ENCODE results near the gene PPME1. TPM values are rescaled to one million over a fixed set of nuclear protein-coding genes. Genes with fewer than 3 reads are reported as not detected.

Gene PPME1
- total RNA-seq, 1 experiment from 2014 or later: 81.0 TPM

GRCh38 chr11:74248469-74248868 is 77.4 kb downstream of the PPME1 start:
- POLR2A ChIA-PET (ENCODE audit: unreplicated experiment): no interaction called here
- no TSS peak for BruUV-seq (replicated peaks)
- TF ChIP-seq EZH2 (IDR thresholded peaks at IDR 0.05; ENCODE audit: low read depth): no peak
- no peak for TF ChIP-seq CTCF (conservative IDR thresholded peaks at IDR 0.05)
- Histone ChIP-seq H3F3A (ENCODE audit: insufficient read depth, low read depth) (no peaks in the 10 kb centered on the region), H3K79me2 (ENCODE audit: low read depth) (no peaks in the 10 kb centered on the region), H3K4me1 (replicated peaks; ENCODE audit: insufficient read depth) (no peaks in the 10 kb centered on the region), H3K27me3 (ENCODE audit: insufficient read depth, low read depth) (no peaks in the 10 kb centered on the region), H3K9me3 (ENCODE audit: insufficient read depth, low read depth) (no peaks in the 10 kb centered on the region), H3K4me3 (no peak overlapping the region), H3K4me2 (no peak overlapping the region), H2AFZ (no peak overlapping the region), H4K20me1 (ENCODE audit: insufficient read depth) (no peaks in the 10 kb centered on the region), H3K27ac (no peak overlapping the region), H3K36me3 (ENCODE audit: low read depth) (peaks cover 35% of the 10 kb centered on the region; the same call in 1 of the 2 replicates), H3K9me2 (ENCODE audit: insufficient read depth) (no peaks in the 10 kb centered on the region)
- CTCF ChIA-PET: no interaction called here
- no peak for DNase-seq
- intact Hi-C loops (cut with micrococcal nuclease; ENCODE audit: unreplicated experiment): no loop called here

- no peak for DNase-seq
- TF ChIP-seq EZH2 (IDR thresholded peaks at IDR 0.05; ENCODE audit: low read depth): no peak
These were observed 78.4 kb downstream of the PPME1 start for GRCh38 chr11:74249496-74249895.

GRCh38 chr11:74253361-74253760 is 82.3 kb downstream of the PPME1 start:
- no peak for DNase-seq
- H2AFZ ChIP-seq: no peak overlapping the region
- H3F3A ChIP-seq (ENCODE audit: insufficient read depth, low read depth): peaks cover 5% of the 10 kb centered on the region; the same call in 1 of the 2 replicates
- no peak overlapping the region for H3K4me2 ChIP-seq
- no TSS peak for BruUV-seq (replicated peaks)
- 0 out of 2 replicates have a peak, but pooled peaks cover 8% of the 10 kb centered on the region for H3K36me3 ChIP-seq (ENCODE audit: low read depth)
- ChIA-PET CTCF (no interaction called here), POLR2A (ENCODE audit: unreplicated experiment) (interaction anchor here (0.5 to 0.6 kb wide), 2 partner anchors 27 to 144 kb away, joined by 5 read pairs; no protein-coding TSS in a partner anchor)
- TF ChIP-seq CTCF (conservative IDR thresholded peaks at IDR 0.05) (no peak), EZH2 (IDR thresholded peaks at IDR 0.05; ENCODE audit: low read depth) (no peak)
- H3K27me3 ChIP-seq (ENCODE audit: insufficient read depth, low read depth): no peaks in the 10 kb centered on the region
- H3K79me2 ChIP-seq (ENCODE audit: low read depth): no peaks in the 10 kb centered on the region
- no peak overlapping the region for H3K4me3 ChIP-seq
- intact Hi-C loops (cut with micrococcal nuclease; ENCODE audit: unreplicated experiment): loop anchor here (10.0 kb wide), 1 partner anchor 481 kb away; the partner anchor contains the start of gene CHRDL2
- no peaks in the 10 kb centered on the region for H3K9me2 ChIP-seq (ENCODE audit: insufficient read depth)
- no peak overlapping the region for H3K27ac ChIP-seq
- H3K9me3 ChIP-seq (ENCODE audit: insufficient read depth, low read depth): no peaks in the 10 kb centered on the region
- H3K4me1 ChIP-seq (replicated peaks; ENCODE audit: insufficient read depth): no peaks in the 10 kb centered on the region
- no peaks in the 10 kb centered on the region for H4K20me1 ChIP-seq (ENCODE audit: insufficient read depth)

More at GRCh38 chr11:74249496-74249895, 78.4 kb downstream of the PPME1 start:
- BruUV-seq (replicated peaks): no TSS peak
- Histone ChIP-seq H3K4me3 (no peak overlapping the region), H3K9me3 (ENCODE audit: insufficient read depth, low read depth) (no peaks in the 10 kb centered on the region), H2AFZ (no peak overlapping the region), H3K36me3 (ENCODE audit: low read depth) (peaks cover 35% of the 10 kb centered on the region; the same call in 1 of the 2 replicates), H3K27ac (no peak overlapping the region), H3K79me2 (ENCODE audit: low read depth) (no peaks in the 10 kb centered on the region), H3K4me2 (no peak overlapping the region), H3K9me2 (ENCODE audit: insufficient read depth) (no peaks in the 10 kb centered on the region), H3F3A (ENCODE audit: insufficient read depth, low read depth) (no peaks in the 10 kb centered on the region), H4K20me1 (ENCODE audit: insufficient read depth) (no peaks in the 10 kb centered on the region), H3K27me3 (ENCODE audit: insufficient read depth, low read depth) (no peaks in the 10 kb centered on the region), H3K4me1 (replicated peaks; ENCODE audit: insufficient read depth) (no peaks in the 10 kb centered on the region)
- ChIA-PET CTCF (no interaction called here), POLR2A (ENCODE audit: unreplicated experiment) (no interaction called here)
- intact Hi-C loops (cut with micrococcal nuclease; ENCODE audit: unreplicated experiment): no loop called here
